PC-9 (cell line): Measurements from ENCODE around the gene EPG5. TPM values are rescaled to one million over a fixed set of nuclear protein-coding genes. Genes with fewer than 3 reads are reported as not detected.
"Not testable (repeated sequence)": the region's sequence is repeated elsewhere in the genome, so short reads cannot be mapped to it uniquely, and the experiment has no call there.

Experiments
- BruUV-seq: library from RNA; stranded (reverse); fragments of 400-500 nt; replicated peaks from 2 replicates; lab custom pipeline; 2021; lab: Mats Ljungman, UMichigan
- CTCF ChIA-PET: fragments of 300-600 bp; sonication (Branson Sonifier 250); formaldehyde crosslinking; loops from one replicate; lab custom pipeline; 2022; ENCODE audit warnings: antibody characterized with exemption; lab: Charles Lee
- POLR2A ChIA-PET: fragments of 300-600 bp; sonication (Branson Sonifier 250); formaldehyde crosslinking; loops from one replicate; lab custom pipeline; 2022; ENCODE audit warnings: antibody characterized with exemption; ENCODE audit not compliant: unreplicated experiment; lab: Charles Lee
- DNase-seq, 2 experiments: peaks; one replicate each; pipeline versions ENCODE4 v3.0.0 to v3.0.0-alpha.2; 2015 to 2022; ENCODE audit warnings: mixed read lengths in 1 of 2
- H2AFZ ChIP-seq: fragments of 200-600 bp; sonication (generic); 2 replicates; pipeline ENCODE4 v1.8.1; 2017; ENCODE audit warnings: antibody characterized with exemption
- H3F3A ChIP-seq: fragments of 200-600 bp; sonication (generic); 2 replicates; pipeline ENCODE4 v1.8.1; 2017; ENCODE audit warnings: antibody characterized with exemption, mild to moderate bottlenecking, low read depth; ENCODE audit not compliant: insufficient read depth
- H3K27ac ChIP-seq: fragments of 200-600 bp; sonication (generic); 2 replicates; pipeline ENCODE4 v1.6.1; 2016; ENCODE audit warnings: mixed run types
- H3K27me3 ChIP-seq: fragments of 200-600 bp; sonication (generic); 2 replicates; pipeline ENCODE4 v1.6.1; 2016; ENCODE audit warnings: low read depth, mixed run types; ENCODE audit not compliant: insufficient read depth
- H3K36me3 ChIP-seq: fragments of 200-600 bp; sonication (generic); 2 replicates; pipeline ENCODE4 v1.6.1; 2016; ENCODE audit warnings: low read depth, mixed run types
- H3K4me1 ChIP-seq: fragments of 200-600 bp; sonication (generic); replicated peaks from 2 replicates; pipeline ENCODE4 v1.6.1; 2016; ENCODE audit warnings: mixed run types; ENCODE audit not compliant: insufficient read depth
- H3K4me2 ChIP-seq: fragments of 200-600 bp; sonication (generic); 2 replicates; pipeline ENCODE4 v1.6.1; 2017; ENCODE audit warnings: mixed run types
- H3K4me3 ChIP-seq: fragments of 200-600 bp; sonication (generic); 2 replicates; pipeline ENCODE4 v1.6.1; 2016; ENCODE audit warnings: mixed run types
- H3K79me2 ChIP-seq: fragments of 200-600 bp; sonication (generic); 2 replicates; pipeline ENCODE4 v1.6.1; 2017; ENCODE audit warnings: low read depth, mixed run types
- H3K9me2 ChIP-seq: fragments of 200-600 bp; sonication (generic); 2 replicates; pipeline ENCODE4 v1.8.1; 2017; ENCODE audit warnings: mild to moderate bottlenecking; ENCODE audit not compliant: insufficient read depth
- H3K9me3 ChIP-seq: fragments of 200-600 bp; sonication (generic); 2 replicates; pipeline ENCODE4 v1.8.1; 2016; ENCODE audit warnings: low read depth; ENCODE audit not compliant: insufficient read depth
- H4K20me1 ChIP-seq: fragments of 200-600 bp; sonication (generic); 2 replicates; pipeline ENCODE4 v1.8.1; 2017; ENCODE audit not compliant: insufficient read depth
- CTCF ChIP-seq: fragments of 200-600 bp; sonication (generic); conservative IDR thresholded peaks from 2 replicates; pipeline ENCODE4 v1.6.1; 2017; ENCODE audit warnings: mixed run types, antibody characterized with exemption, mild to moderate bottlenecking, moderate library complexity
- EZH2 ChIP-seq: fragments of 200-600 bp; sonication (generic); IDR thresholded peaks from 2 replicates; pipeline ENCODE4 v1.8.0; 2017; ENCODE audit warnings: antibody characterized with exemption, low read depth
- intact Hi-C: fragments of 100-400 bp; cut with micrococcal nuclease; formaldehyde crosslinking; loops from one replicate; pipeline ENCODE4 v1.10.0; 2022; ENCODE audit not compliant: unreplicated experiment
- total RNA-seq: library from RNA; stranded (reverse); gene quantifications from 2 replicates; pipeline ENCODE4 v1.2.3, GENCODE V29; 2021

The EPG5 gene
- total RNA-seq, 1 experiment from 2014 or later = 19.5 TPM

GRCh38 chr18:45830917-45831316 is 136.2 kb downstream of the EPG5 start:
- Histone ChIP-seq H3K9me3 (no peaks in the 10 kb centered on the region), H3K9me2 (no peaks in the 10 kb centered on the region), H4K20me1 (no peaks in the 10 kb centered on the region), H3K36me3 (no peaks in the 10 kb centered on the region), H3K4me1 (peaks cover 71% of the 10 kb centered on the region), H3K4me2 (no peak overlapping the region), H3K27me3 (no peaks in the 10 kb centered on the region), H3K4me3 (no peak overlapping the region), H2AFZ (no peak overlapping the region), H3K79me2 (no peaks in the 10 kb centered on the region), H3K27ac (no peak overlapping the region), H3F3A (peaks cover 32% of the 10 kb centered on the region)
- no TSS peak for BruUV-seq
- intact Hi-C loops = no loop called here
- no peak for DNase-seq
- ChIA-PET CTCF (no interaction called here), POLR2A (no interaction called here)
- TF ChIP-seq EZH2 (no peak), CTCF (no peak)

- POLR2A ChIA-PET = interaction anchor here (0.6 kb wide), 2 partner anchors 27 to 1134 kb away, joined by 5 to 6 read pairs; no protein-coding TSS in a partner anchor
- Histone ChIP-seq H2AFZ (no peak overlapping the region), H4K20me1 (no peaks in the 10 kb centered on the region), H3K4me2 (peak overlapping the region; percentile 71), H3K9me3 (no peaks in the 10 kb centered on the region), H3F3A (peaks cover 32% of the 10 kb centered on the region), H3K27me3 (no peaks in the 10 kb centered on the region), H3K27ac (peak overlapping the region; percentile 82), H3K4me1 (peaks cover 63% of the 10 kb centered on the region), H3K79me2 (no peaks in the 10 kb centered on the region), H3K4me3 (no peak overlapping the region), H3K9me2 (no peaks in the 10 kb centered on the region), H3K36me3 (no peaks in the 10 kb centered on the region)
- intact Hi-C loops = loop anchor here (1.0 kb wide), 2 partner anchors 28 to 37 kb away; no protein-coding TSS in a partner anchor
- CTCF ChIA-PET = interaction anchor here (0.7 kb wide), 1 partner anchor 9 kb away, joined by 10 read pairs; no protein-coding TSS in a partner anchor
- BruUV-seq = no TSS peak
- TF ChIP-seq EZH2 = no peak
- TF ChIP-seq CTCF = no peak
- no peak for DNase-seq
Observed at GRCh38 chr18:45829855-45830254, 137.3 kb downstream of the EPG5 start.

GRCh38 chr18:45828917-45829811 is 138.0 kb downstream of the EPG5 start:
- DNase-seq = peak; percentile 74 to 95
- CTCF ChIA-PET = no interaction called here
- peak overlapping the region; percentile 30; the same call in 1 of the 2 replicates for H3K4me3 ChIP-seq
- H3K9me2 ChIP-seq = no peaks in the 10 kb centered on the region
- POLR2A ChIA-PET = interaction anchor here (0.6 kb wide), 2 partner anchors 27 to 1134 kb away, joined by 5 to 6 read pairs; no protein-coding TSS in a partner anchor
- H4K20me1 ChIP-seq = no peaks in the 10 kb centered on the region
- no peaks in the 10 kb centered on the region for H3K79me2 ChIP-seq
- no peaks in the 10 kb centered on the region for H3K27me3 ChIP-seq
- intact Hi-C loops = loop anchor here (1.0 kb wide), 2 partner anchors 27 to 36 kb away; no protein-coding TSS in a partner anchor
- H3K36me3 ChIP-seq = no peaks in the 10 kb centered on the region
- H3K4me2 ChIP-seq = peak overlapping the region; percentile 71
- TF ChIP-seq EZH2 = no peak
- no peak for TF ChIP-seq CTCF
- no TSS peak for BruUV-seq
- H3K9me3 ChIP-seq = no peaks in the 10 kb centered on the region
- H2AFZ ChIP-seq = 0 out of 2 replicates have a peak overlapping the region, but pooled peaks have one; percentile 2
- H3K4me1 ChIP-seq = peaks cover 56% of the 10 kb centered on the region
- H3K27ac ChIP-seq = peak overlapping the region; percentile 82
- peaks cover 32% of the 10 kb centered on the region for H3F3A ChIP-seq

- CTCF ChIA-PET, H3K9me2 ChIP-seq, BruUV-seq, H3K9me3 ChIP-seq, H3K27me3 ChIP-seq, intact Hi-C loops, H3K4me3 ChIP-seq, POLR2A ChIA-PET, H3K36me3 ChIP-seq, H4K20me1 ChIP-seq, H3K79me2 ChIP-seq, H2AFZ ChIP-seq: not testable (repeated sequence)
- DNase-seq = peak in 1 of 2 experiments; percentile 43
- Histone ChIP-seq H3K27ac (peak overlapping the region; percentile 82), H3K4me2 (peak overlapping the region; percentile 71; the same call in 1 of the 2 replicates), H3K4me1 (peaks cover 50% of the 10 kb centered on the region), H3F3A (peaks cover 32% of the 10 kb centered on the region)
Observed at GRCh38 chr18:45826716-45827115, 140.4 kb downstream of the EPG5 start.
